Activated effector memory CD4-positive, alpha-beta T cell treated with Interleukin-2 at 50 U/mL for 16 hours (primary cell): Measurements from ENCODE around the gene CAMTA1.

Source experiments
- DNase-seq: peaks from one replicate; pipeline ENCODE4 v3.0.0-alpha.2; 2020

CAMTA1 gene

DNA sequence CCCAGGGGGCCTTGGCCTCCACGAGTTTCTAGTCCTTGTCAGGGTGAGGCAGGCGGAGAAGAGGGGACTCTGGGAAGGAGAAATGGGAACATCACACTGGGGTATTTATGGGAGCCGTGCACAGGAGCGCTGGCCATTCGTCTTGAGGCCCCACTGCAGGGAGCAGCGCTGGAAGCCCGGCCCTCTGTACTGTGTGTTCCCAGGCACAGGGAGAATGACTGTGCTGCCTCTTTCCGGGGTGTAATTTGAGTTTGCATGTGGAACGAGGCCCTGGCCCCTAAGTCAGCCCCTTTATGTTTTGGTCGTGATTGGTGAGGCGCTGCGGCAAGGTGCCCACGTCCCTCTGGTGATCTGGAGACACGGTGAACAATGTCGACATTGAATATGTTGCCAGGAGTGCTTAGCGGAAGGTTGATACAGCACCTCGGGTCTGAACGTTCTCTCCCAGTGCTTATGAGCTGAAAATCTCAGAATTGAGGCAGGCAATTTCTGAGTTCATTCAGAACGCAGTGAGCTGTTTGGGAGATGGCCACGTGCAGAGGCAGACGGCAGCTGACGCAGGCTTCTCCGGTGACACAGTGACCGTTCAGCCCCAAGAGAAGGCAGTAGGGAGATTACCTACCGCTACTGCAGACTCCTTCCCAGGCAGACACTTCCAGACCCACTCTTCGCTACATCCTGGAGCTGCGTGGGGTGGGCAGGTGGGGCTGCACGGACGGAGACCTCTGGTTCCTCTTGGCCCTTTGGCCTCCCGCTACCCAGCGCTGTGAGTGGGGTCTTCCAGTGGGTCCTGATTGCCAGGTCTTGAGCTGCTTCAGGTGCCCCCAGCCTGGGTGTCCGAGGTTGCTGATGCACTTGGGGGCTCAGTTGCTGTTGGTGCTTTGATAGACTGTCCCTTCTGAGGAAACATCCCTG, 265.8 kb downstream of the CAMTA1 start:
- no peak for DNase-seq

DNA sequence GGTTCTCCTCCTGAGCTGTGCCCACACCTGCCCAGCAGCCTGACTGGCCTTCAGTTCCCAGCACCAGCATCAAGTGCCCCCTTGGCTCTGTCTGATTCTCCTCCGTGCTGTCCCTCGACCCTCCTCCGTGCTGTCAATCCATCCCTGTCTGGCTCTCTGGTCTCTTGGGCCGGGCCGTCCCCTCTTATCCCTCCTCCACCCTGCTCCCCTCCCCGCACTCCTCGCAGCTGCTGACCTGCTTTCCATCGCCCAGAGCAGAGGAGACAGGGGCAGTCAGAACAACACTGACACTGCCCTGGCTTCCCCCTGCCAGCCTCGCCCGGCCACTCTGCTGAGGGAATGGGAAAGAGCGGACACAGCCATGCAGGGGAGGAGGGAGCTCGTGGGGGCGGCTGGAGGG, 267.4 kb downstream of the CAMTA1 start:
- no peak for DNase-seq

DNA sequence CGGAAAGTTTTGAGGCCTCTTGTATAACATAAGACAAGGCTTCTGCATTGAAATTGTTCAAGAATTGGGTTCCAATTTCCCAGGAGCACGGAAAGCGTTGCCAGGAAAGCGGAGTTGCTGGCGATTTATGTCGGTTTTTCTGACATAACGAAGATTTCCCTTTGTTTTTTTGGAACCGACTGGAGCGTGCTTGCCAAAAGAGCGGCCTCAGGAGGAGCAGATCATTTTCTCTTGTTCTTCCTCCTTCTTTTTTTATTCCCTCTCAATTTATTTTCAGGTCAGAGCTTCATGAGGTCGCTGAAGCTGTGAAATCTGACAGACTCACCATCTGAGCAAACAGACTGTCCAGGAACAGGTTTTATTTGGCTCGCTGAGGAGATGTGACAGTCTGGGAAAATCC, 275.5 kb downstream of the CAMTA1 start:
- no peak for DNase-seq

DNA sequence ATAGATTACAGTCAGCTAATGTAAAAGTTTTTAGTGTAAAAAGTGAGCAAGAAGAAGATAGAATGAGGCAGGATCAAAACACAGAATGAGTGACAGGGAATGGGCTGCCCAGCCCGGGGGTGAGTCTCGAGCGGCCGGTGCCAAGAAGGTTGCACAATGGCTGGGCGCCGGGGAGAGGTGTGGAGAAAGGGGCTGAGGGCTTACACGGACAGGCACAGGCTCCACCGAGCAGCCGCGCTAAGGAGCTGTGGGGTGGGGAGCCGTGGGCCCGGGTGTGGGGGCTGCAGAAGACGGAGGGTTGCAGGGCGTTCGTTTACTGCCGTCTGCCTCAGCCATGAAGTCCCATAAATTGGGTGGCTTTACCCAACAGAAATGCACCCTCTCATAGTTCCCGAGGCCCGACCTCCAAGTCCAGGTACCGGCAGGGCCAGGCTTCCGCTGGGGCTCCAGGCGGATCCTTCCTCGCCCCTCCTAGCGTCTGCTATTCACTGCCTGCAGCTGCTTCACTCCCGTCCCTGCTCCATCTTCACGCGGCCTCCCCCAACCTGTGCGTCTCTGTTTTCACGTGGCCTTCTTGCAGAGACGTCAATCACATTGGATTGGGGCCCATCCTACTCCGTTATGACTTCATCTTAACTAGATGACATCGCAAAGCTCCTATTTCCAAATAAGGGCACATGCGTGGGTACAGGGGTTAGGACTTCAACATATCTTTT, 277.2 kb downstream of the CAMTA1 start:
- no peak for DNase-seq

DNA sequence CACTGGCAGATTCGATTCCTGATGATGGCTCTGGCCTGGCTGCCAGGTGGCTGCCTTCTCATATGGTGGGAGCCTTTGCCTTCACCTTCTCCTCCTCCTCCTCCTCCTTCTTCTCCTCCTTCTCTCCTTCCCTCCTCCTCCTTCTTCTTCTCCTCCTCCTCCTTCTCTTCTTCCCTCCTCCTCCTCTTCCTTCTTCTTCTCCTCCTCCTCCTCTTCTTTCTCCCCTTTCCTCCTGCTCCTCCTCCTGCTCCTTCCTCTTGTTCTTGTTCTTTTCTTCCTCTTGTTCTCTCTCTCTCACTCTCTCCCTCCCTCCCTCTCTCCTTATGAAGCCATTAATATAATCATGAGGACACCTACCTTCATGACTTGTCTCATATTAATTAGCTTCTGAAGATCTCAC, 278.7 kb downstream of the CAMTA1 start:
- DNase-seq = no peak

DNA sequence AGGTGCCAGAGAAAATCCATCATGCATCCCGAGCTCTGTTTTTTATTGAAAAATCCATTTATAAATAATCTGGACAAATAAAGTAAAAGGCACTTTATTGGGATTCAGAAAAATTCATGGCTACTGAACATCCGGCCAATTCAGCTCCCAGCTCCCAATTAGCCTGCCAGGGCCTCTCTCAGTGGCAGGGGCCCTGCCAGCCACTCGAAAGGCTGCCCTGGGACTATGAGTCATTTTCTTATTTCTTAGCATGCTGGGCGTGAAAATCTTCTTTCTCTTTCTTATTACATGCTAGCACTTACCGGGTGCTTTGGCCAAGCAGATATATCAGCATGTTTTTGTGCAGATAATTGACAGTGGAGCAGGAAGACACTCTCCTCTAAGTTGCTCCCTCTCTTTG, 283.3 kb downstream of the CAMTA1 start:
- DNase-seq = no peak

DNA sequence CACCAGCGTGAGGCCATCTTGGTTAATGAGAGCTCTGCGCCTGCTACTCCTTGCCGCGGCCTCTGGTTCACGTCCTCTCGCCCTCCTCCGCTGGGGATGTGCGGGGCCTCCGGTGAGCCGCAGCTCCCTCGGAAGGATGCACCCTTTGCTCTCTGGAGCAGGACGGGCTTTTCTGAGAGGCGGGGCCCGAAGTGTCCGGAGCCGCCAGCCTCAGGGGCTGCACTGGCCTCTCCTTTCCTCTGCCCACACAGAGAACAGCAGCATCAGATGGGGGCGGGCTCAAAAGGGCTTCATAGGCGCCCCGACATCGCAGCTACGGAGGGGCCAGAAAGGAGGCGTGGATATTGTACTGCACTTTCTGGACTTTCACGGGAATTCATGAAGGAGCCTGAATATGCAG, 284.7 kb downstream of the CAMTA1 start:
- no peak for DNase-seq

DNA sequence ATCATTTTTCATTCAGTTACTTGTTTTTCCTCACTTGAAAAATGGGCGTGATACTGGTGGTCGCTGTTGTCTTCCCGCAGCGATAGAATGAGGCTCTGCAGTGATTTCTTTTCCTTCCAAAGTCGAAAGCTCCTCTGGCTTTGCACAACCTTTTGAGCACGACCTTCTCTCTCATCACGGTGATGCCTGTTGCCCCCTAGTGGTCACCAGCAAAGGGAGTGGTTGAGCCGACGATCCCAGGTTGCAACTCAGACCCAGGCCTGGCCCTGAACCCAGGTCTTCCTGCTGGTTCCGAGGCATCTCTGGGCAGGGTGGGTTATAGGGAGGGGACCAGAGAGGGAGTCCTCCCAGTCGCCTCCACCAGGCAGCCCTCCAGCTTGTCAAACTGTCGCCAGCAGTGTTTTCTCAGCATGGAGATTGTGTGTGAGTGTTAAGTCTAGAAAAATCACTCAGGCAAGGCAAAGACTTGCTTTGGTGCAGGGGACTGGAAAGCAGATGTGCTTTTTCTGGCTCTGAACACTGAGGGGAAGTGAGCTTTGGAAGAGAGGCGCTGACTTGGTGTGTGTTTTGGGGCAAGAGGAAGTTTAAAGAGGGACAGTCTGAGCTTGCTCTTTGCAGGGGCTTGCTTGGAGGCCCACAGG, 285.3 kb downstream of the CAMTA1 start:
- DNase-seq = peak; percentile 6

DNA sequence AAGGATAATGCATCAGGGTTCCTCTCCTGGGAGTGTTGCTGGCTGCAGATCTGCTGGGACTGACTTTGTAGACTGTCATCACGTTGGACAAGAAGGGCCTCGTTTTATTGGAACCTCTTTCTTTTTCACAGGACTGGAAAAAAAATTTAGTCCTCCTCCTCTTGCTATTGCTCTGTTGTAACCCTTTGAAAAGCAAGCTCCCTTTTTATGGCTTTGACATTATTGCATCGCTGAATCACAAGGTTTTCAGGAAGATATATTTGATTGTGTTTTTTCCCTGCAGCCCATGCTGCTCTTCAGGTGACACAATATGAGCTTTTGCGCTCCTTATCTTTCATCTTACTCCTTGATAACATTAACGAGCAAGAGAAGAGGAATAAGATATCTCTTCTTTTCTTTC, 290.9 kb downstream of the CAMTA1 start:
- DNase-seq = no peak

DNA sequence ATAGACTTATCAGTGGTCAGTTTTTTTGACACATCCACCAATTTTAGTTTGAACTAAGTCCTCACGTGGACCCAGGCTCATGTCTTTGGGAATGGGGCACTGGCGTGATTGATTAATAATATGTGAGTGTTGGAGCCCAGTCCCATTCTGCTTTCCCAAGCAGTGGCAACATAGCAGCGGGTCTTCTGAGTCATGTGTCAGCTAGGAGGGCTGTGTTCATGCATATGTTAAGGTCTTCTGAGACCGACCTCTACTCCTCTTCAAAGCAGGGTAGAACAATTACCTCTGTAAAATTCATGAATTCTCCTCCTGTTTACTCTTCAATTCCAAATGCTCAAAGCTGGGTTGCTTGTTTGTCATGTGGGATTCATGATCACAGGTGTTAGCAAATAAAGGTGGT, 291.3 kb downstream of the CAMTA1 start:
- no peak for DNase-seq

DNA sequence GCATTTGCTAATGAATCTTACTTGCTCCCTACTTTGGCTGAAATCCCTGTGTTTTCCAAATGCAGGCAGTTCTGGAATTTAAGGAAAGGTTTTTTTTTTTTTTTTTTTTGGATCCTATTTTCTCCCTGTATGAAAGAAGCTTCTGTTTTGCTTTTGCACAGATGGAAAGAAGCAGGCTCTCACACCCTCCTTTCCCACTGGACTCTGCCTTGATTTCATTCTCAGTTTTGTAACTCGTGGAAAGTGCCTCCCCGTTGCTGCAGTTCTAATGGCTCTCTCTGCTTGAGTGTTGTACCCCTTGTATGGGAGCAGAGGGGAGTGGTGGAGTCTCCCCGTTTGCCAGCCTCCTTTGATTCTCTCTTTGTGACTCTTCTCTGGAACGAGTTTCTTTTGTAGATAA, 291.9 kb downstream of the CAMTA1 start:
- DNase-seq = no peak

DNA sequence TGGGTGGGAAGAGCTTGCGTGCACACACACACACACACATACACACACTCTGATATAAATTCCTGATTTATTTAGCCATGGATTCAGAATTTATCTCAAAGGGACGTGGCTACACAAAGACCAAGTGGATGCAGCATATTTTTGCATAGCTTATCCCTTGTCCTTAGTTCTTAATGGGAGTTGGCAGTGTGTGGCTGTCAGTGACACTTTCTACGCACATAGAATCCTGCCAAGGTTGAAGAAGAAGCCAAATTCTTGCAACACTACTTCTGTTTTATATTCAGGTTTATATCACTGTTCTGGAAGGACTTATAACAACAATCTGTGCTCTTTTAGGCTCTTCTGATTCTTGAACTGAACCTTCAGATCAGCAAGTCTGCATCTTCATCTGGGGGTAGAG, 292.7 kb downstream of the CAMTA1 start:
- DNase-seq = no peak

DNA sequence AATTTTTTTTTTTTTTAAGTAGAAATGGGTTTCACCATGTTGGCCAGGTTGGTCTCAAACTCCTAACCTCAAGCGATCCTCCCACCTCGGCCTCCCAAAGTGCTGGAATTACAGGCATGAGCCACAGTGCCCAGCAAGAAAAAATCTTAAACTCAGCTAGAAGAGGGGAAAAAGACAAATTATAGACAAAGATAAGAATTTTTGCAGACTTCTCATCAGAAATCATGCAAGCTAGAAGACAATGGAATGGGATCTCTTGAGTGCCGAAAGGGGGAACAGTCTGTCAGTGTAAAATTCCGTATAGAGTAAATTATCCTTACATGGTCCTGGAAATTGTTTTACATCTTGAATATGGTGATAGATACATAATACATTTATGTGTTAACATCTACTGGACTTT, 294.4 kb downstream of the CAMTA1 start:
- no peak for DNase-seq

DNA sequence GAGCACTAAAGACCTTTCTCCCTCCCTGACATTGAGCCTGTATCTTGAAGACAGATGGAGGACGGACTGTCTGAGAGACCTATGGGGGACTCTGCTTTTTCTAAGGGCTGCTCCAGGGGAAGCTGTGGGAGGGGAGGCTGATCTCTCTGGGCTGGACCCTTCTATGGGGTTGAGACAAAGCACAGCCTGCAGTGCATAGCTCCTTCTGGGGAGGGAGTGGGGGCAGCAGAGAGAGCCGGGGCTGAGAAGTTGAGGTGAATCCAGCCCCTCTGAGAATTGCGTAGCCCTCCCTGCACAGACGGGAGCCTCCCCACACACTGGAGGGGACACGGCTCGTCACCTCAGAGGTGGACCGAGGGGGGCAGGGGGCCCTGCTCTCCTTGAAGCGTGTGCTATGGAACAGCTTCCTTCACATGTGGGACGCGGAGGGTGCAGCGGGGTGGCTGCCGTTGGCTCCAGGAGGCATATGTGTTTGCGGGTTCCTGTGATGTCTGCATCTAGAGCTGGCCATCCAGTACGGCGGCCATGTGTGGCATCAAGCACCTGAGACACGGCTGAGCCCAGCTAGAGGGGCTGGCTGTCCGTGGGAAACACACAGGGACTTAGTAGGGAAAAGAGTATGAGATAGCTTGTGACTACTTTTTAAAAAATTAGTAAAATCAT, 299.1 kb downstream of the CAMTA1 start:
- DNase-seq = no peak

DNA sequence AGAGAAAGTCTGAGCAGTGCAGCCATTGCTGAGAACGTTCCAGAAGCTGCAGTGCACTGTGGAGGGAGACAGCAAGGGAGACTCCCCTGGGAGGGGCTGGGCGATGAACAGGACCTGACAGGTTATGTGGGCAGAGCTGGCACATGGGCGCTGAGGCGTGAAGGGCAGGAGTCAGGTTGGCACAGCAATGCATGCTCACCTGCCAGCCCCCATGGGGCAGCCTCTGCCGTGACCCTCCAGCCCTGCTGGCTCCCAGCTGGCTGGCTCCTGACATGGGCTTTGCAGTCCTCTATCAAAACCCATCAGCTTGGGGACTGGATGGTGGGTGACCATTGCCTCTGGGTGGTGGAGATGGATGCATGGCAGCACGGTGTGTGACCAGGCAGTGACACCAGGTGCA, 300.3 kb downstream of the CAMTA1 start:
- DNase-seq = no peak

DNA sequence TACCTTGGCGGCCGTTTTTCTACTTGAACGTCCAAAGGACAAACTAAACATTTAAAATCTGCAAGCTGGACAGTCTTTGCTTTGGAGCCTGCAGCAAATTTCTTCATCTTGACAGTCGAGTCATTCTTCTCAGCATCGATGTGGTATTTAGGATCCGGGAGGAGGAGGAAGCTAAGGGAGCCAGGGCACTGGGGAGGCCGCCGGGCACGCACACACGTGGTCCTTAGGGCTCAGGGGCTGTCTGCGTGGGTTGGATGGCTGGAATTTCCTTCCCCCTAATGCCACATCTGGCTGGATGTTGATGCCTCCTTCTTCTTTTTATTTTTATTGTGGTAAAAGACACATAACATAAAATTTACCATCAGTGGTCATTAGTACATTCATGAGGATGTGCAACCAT, 300.9 kb downstream of the CAMTA1 start:
- DNase-seq = no peak

DNA sequence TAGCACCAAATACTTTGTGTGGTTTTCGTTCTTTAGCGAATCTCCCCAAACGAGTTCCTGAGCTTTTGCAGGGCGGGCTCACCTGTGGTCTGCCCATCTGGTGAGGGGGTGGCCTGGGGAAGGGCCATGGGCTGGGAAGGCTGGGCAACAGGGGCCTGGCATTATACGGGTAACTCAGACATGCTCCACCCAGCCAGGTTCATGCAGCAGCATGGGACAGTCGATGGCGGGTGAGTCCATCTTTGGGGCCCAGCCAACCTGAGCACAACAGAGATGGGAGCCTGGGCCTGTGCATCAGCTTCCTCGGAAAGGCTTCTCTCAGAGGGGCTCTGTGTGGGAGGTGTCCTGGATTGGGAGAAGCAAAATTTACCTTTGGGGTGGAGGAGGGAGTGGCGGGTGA, 302.6 kb downstream of the CAMTA1 start:
- no peak for DNase-seq

DNA sequence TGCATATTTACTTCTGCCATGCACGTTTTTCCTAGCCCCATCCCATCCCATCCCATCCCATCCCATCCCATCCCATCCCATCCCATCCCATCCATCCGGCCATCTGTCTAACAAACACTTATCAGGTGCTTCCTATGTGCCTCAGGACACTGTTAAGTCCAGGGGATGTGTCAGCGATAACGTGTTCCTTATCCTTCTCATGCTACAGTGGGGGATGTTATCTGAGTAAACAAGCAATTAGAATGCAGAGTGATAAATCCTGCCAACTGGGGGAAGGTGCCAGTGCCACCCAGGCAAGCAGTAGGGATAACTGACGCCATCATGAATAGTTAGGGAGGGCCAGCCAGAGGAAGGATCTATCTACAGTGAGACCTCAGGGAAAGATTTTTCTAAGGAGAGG, 304.2 kb downstream of the CAMTA1 start:
- DNase-seq = no peak

DNA sequence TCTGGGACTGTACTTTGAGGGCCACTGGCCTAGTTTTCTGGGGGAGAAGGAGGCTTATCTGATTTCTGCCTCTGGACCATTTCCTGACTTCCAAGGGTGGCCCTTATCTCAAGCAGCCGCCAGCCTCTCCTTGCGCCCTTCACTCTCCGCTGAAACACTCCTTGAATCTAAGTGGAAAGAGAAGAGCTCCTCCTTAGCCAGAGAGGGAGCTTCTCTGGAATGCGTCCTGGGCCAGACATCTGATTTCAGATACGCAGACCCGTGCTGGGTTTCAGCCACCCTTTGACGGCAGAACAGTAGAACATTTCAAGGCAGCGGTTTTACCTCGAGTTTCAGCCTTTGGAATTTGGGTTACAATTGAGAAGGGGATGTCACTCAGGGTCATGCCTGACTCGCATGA, 308.0 kb downstream of the CAMTA1 start:
- no peak for DNase-seq

DNA sequence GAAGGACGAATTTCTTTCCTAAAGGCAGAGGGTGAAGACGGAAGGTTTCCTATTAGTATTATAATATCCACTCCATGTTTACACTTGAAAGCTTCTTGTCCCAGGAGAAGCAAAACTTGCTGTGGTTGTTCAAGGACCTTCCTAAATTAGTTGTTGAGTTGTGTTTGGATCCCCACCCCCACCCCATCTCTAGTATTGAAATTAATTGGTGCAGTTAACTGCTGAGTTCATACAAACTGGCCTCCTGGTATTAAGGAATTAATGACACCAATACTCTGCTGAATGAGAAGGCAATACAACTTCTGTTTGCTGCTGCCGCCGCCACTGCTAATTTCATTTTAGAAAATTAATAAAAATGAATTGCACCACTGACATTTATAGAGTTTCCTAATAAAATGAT, 308.8 kb downstream of the CAMTA1 start:
- DNase-seq = no peak

DNA sequence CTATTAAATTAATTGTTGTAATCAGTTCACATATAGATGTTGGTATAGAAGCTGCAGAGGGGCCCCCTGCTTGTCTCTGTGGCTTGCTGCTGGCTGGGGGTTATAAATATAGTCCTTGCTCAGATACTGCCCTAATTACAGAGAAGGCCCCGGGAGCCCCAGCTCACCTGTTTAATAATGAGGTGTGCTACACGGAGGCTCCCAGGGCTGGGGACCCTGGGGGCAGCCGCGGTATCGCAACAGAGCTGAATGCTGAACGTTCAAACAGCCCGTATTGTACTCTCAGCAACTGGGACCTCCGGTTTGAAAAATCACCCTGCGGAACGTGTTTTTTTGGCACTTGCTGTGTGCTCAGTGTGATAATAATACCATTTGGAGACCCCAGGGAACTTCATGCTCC, 309.3 kb downstream of the CAMTA1 start:
- DNase-seq = no peak

DNA sequence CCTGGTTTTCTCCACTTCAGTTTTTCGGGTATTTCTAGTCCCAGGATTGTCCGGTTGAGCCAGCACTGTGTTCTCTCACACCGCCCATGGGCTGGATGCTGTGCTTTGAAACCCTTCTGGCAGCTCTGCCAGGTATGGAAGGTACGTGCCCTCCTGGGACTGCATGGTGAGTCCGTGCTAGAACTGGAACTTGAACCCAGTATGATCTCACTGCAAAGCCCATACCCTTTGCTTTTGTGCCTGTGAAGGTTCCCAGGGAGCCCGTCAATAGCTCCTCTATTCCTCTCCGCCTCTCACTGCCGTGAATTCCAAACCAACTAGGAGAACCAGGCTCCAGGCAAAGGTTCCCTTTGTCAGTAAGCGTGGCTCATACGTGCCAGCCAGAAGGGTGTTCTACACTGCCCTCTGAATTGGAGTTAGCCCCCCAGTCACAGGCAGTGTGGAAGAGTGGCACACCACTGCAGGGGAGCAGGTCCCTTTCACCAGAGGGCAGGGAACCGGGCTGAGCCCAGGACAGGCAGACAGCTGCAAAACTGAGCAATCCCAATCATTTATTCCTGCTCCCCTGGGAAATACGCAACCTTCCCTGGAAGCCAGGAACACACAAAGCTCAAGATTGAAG, 310.2 kb downstream of the CAMTA1 start:
- DNase-seq = no peak
